Keratinocyte (primary cell): ENCODE data around the gene SOX18. TPM values are rescaled to one million over a fixed set of nuclear protein-coding genes. Genes with fewer than 3 reads are reported as not detected.
A peak's percentile ranks its signal among the peaks of the same experiment; 100 is the strongest.

Experiments
- DNase-seq: peaks from one replicate; pipeline ENCODE4 v3.0.0-alpha.2; 2011; ENCODE audit warnings: low read depth, missing footprints, low spot score
- FAIRE-seq: peaks from 2 replicates; lab custom pipeline; 2011; peaks lifted over from hg19 to GRCh38; lab: Jason Lieb, UNC
- H2AFZ ChIP-seq: 2 replicates; pipeline ENCODE4 v1.6.0; 2012; ENCODE audit warnings: low read length, control low read depth, inconsistent platforms; ENCODE audit not compliant: control insufficient read depth
- H3K27ac ChIP-seq: 2 replicates; pipeline ENCODE4 v1.5.1; 2011; ENCODE audit warnings: low read length; ENCODE audit not compliant: control insufficient read depth, insufficient read depth
- H3K27me3 ChIP-seq: 3 replicates; pipeline ENCODE4 v1.6.0; 2011; ENCODE audit warnings: low read length; ENCODE audit not compliant: control insufficient read depth, insufficient read depth; ENCODE audit errors: extremely low read depth
- H3K36me3 ChIP-seq, 2 experiments: 2 replicates in 1 of 2; 3 replicates in 1 of 2; pipeline ENCODE4 v1.5.1; 2011; ENCODE audit warnings: low read length in 2 of 2, mild to moderate bottlenecking in 1 of 2; ENCODE audit not compliant: control insufficient read depth in 2 of 2, insufficient read depth in 2 of 2; ENCODE audit errors: extremely low read depth in 1 of 2
- H3K4me1 ChIP-seq: 3 replicates; pipeline ENCODE4 v1.5.1; 2011; ENCODE audit warnings: low read length; ENCODE audit not compliant: control insufficient read depth, insufficient read depth; ENCODE audit errors: extremely low read depth
- H3K4me2 ChIP-seq: 3 replicates; pipeline ENCODE4 v1.6.0; 2011; ENCODE audit warnings: low read depth, low read length; ENCODE audit not compliant: control insufficient read depth, insufficient read depth; ENCODE audit errors: extremely low read depth
- H3K4me3 ChIP-seq, 3 experiments: fragments of 200-600 bp in 1 of 3; sonication (generic) in 1 of 3; 2 replicates in 2 of 3; 3 replicates in 1 of 3; pipeline ENCODE4 v1.5.1; 2011 to 2016; ENCODE audit warnings: low read length in 3 of 3, mild to moderate bottlenecking in 3 of 3, control low read depth in 2 of 3, inconsistent platforms in 1 of 3, low read depth in 1 of 3, mixed read lengths in 1 of 3, mixed run types in 1 of 3, moderate library complexity in 1 of 3; ENCODE audit not compliant: control insufficient read depth in 2 of 3, insufficient read depth in 2 of 3; ENCODE audit errors: extremely low read depth in 1 of 3
- H3K79me2 ChIP-seq: 2 replicates; pipeline ENCODE4 v1.6.0; 2012; ENCODE audit warnings: low read length; ENCODE audit not compliant: control insufficient read depth, insufficient read depth
- H3K9ac ChIP-seq: 3 replicates; pipeline ENCODE4 v1.6.0; 2011; ENCODE audit warnings: low read length; ENCODE audit not compliant: control insufficient read depth, insufficient read depth; ENCODE audit errors: extremely low read depth
- H3K9me1 ChIP-seq: 3 replicates; pipeline ENCODE4 v1.6.0; 2011; ENCODE audit warnings: low read length; ENCODE audit not compliant: control insufficient read depth, insufficient read depth; ENCODE audit errors: extremely low read depth
- H3K9me3 ChIP-seq: 2 replicates; pipeline ENCODE4 v1.5.1; 2012; ENCODE audit warnings: low read depth, low read length; ENCODE audit not compliant: control insufficient read depth
- H4K20me1 ChIP-seq: 3 replicates; pipeline ENCODE4 v1.6.0; 2011; ENCODE audit warnings: low read length; ENCODE audit not compliant: control insufficient read depth, insufficient read depth; ENCODE audit errors: extremely low read depth
- EZH2 ChIP-seq: IDR thresholded peaks from one replicate; pipeline ENCODE4 v1.6.1; 2012; ENCODE audit warnings: inconsistent platforms, mild to moderate bottlenecking, low read length, moderate library complexity
- dilution Hi-C: fragments of 300-500 bp; cut with MboI; formaldehyde crosslinking; loops from one replicate; pipeline ENCODE4 v1.7.0; 2020; ENCODE audit warnings: low sequenced_read_pairs; ENCODE audit not compliant: extremely low pct_ligation_motif_present
- polyA plus RNA-seq, 5 experiments: library from polyadenylated mRNA; depleted of rRNA in 3 of 5; stranded (reverse) in 3 of 5; stranded (forward) in 1 of 5; unstranded in 1 of 5; fragments of >200 nt; gene quantifications; 1 replicate in 1 of 5; 2 replicates in 3 of 5; 3 replicates in 1 of 5; pipeline versions ENCODE4 v1.2.1 to v1.2.3, GENCODE V29; 2011 to 2012; ENCODE audit warnings: missing spikeins in 2 of 5, low read depth in 1 of 5, low replicate concordance in 1 of 5
- TF ChIP-seq, protein P1 (sequence below), 3 experiments: IDR thresholded peaks in 1 of 3; conservative IDR thresholded peaks in 1 of 3; optimal IDR thresholded peaks in 1 of 3; 2 replicates in 2 of 3; 3 replicates in 1 of 3; pipeline versions ENCODE3 to v1.5.1; 2011; ENCODE audit warnings: low read length in 3 of 3, mild to moderate bottlenecking in 3 of 3, moderate library complexity in 2 of 3, control low read depth in 1 of 3, inconsistent platforms in 1 of 3; ENCODE audit not compliant: insufficient read depth in 2 of 3; ENCODE audit errors: extremely low read depth in 1 of 3

The SOX18 gene
- polyA plus RNA-seq, 1 donor (not counting 4 experiments of a cell fraction or from before 2014, with no cell fraction given), result not detected

DNA sequence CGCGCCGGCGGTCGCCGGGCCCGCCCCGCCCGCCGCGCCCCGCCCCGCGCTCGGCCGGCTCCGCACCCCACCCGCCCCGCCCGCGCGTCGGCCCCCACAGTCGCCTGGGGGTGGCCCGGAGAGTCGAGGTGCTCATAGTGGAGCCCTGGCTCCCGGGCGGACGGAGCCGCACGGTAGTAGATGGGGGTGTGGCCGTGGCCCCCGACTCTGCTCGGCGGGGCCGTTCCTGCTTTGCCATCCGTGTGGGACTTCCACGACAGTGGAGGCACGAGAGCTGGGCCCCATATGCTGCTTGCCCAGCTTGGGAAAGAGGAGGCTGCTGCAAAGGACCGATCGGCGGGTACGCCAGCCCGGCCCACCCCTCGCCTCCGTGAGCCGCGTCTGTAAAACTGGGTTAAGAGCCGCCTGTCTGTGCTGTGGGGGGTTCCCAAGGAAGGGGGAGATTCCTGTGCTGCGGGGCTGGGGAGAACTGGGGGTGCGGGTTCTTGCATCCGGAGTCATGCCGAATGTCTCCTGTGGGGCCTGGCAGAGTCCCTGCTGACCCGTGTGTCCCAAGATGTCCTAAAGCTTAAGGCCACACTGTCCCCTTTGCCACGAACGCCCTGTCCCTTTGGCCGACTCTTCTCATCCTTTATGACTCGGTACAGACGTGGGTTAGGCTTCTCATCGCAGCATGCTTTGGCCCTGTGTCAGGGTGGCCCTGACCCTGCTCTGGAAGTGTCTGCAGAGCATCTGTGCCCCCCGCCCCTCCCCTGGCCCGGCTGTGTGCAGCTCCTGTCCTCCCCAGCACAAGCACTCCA, 30.8 kb upstream of the SOX18 start, which contains the start of gene OPRL1:
Gene OPRL1 (plus strand): TSS at position 70 of the 800 bp plus-strand sequence. CDS start 12,639 bp downstream, outside the sequence.
- H3K9me1 ChIP-seq, result no peaks in the 10 kb centered on the region
- DNase-seq, result no peak
- H3K27ac ChIP-seq, result no peak within 1 kb of the TSS
- peak within 1 kb of the TSS; percentile 72 for H3K9ac ChIP-seq
- H3K27me3 ChIP-seq, result peaks cover 33% of the 10 kb centered on the region
- FAIRE-seq, result no peak
- H3K4me1 ChIP-seq, result peaks cover 19% of the 10 kb centered on the region
- dilution Hi-C loops, result no loop called here
- no peaks in the 10 kb centered on the region for H4K20me1 ChIP-seq
- peak within 1 kb of the TSS; percentile 78 to 93 (median 79) for H3K4me3 ChIP-seq
- H2AFZ ChIP-seq, result peak within 1 kb of the TSS; percentile 30
- H3K4me2 ChIP-seq, result peak within 1 kb of the TSS; percentile 97
- H3K79me2 ChIP-seq, result peaks cover 2% of the 10 kb centered on the region
- peaks cover 0 to 1% of the 10 kb centered on the region in 2 experiments for H3K36me3 ChIP-seq
- H3K9me3 ChIP-seq, result no peaks in the 10 kb centered on the region
- TF ChIP-seq, protein P1, sequence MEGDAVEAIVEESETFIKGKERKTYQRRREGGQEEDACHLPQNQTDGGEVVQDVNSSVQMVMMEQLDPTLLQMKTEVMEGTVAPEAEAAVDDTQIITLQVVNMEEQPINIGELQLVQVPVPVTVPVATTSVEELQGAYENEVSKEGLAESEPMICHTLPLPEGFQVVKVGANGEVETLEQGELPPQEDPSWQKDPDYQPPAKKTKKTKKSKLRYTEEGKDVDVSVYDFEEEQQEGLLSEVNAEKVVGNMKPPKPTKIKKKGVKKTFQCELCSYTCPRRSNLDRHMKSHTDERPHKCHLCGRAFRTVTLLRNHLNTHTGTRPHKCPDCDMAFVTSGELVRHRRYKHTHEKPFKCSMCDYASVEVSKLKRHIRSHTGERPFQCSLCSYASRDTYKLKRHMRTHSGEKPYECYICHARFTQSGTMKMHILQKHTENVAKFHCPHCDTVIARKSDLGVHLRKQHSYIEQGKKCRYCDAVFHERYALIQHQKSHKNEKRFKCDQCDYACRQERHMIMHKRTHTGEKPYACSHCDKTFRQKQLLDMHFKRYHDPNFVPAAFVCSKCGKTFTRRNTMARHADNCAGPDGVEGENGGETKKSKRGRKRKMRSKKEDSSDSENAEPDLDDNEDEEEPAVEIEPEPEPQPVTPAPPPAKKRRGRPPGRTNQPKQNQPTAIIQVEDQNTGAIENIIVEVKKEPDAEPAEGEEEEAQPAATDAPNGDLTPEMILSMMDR (optimal IDR thresholded peaks at IDR 0.05 in 1 of 3, IDR thresholded peaks at IDR 0.05 in 1 of 3, conservative IDR thresholded peaks at IDR 0.05 in 1 of 3; ENCODE audit: extremely low read depth in 1 of 3, insufficient read depth in 2 of 3, low read length in 3 of 3), result no peak
- TF ChIP-seq EZH2, result peak; percentile 41

DNA sequence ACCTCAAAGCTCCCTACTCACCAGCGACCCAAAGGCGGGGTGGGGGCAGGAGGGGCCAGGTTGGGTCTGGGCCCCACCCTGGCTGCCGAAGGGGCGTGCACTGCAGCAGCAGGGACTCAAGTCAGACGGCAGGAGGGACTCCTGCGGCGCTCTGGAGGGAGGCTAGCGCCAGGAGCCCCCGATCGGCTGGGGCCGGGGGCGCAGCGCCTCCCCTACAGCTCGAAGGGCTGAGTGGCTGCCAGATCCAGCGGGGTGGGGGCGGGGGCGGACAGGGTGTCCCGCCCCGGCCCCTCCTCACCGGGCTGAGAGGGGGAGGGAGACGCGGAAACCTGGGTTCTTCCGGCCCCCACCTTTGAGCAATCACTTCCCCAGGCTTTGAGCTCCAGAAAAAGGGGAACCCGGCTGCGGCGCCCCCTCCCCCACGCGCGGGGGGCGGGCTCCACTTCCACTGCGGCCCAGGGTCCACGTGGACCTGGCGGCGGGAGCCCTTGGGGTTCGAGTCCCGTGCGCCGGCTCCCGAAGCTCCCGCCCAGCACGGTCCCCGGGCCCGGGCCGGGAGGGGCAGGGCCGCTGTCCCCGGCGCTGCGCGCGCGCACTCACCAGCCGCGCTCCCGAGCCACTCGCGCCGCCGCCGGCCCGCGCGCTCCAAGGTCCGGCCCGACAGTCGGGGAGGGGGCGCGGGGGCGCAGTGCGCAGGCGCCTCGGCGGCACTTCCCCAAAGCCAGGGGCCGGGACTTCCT, 30.0 kb upstream of the SOX18 start, which contains the start of gene RGS19:
Gene RGS19 (minus strand): TSS at position 246 of the 740 bp plus-strand sequence. CDS start 2,632 bp downstream, outside the sequence.
- Histone ChIP-seq H3K4me3 (peak within 1 kb of the TSS; percentile 78 to 93 (median 79)), H3K9ac (peak within 1 kb of the TSS; percentile 72), H3K4me1 (peaks cover 19% of the 10 kb centered on the region), H3K4me2 (peak within 1 kb of the TSS; percentile 97), H3K27ac (no peak within 1 kb of the TSS), H3K27me3 (peaks cover 25% of the 10 kb centered on the region), H3K36me3 (peaks cover 0 to 1% of the 10 kb centered on the region in 2 experiments), H3K9me1 (no peaks in the 10 kb centered on the region), H3K79me2 (peaks cover 2% of the 10 kb centered on the region), H3K9me3 (no peaks in the 10 kb centered on the region), H2AFZ (peak within 1 kb of the TSS; percentile 30), H4K20me1 (no peaks in the 10 kb centered on the region)
- dilution Hi-C loops, result no loop called here
- DNase-seq (no peak), FAIRE-seq (no peak)
- TF ChIP-seq EZH2, result no peak
- TF ChIP-seq, protein P1 (optimal IDR thresholded peaks at IDR 0.05 in 1 of 3, IDR thresholded peaks at IDR 0.05 in 1 of 3, conservative IDR thresholded peaks at IDR 0.05 in 1 of 3; ENCODE audit: extremely low read depth in 1 of 3, insufficient read depth in 2 of 3, low read length in 3 of 3), result no peak
